GM19324 (cell line): ENCODE data around the gene SEPTIN6.

Experiments
- ATAC-seq: cut with Tn5 transposase; IDR thresholded peaks from one replicate; pipeline ENCODE4 v1.9.1; 2021; ENCODE audit warnings: mild to moderate bottlenecking, moderate library complexity; ENCODE audit not compliant: unreplicated experiment, low FRiP score

SEPTIN6 gene

DNA sequence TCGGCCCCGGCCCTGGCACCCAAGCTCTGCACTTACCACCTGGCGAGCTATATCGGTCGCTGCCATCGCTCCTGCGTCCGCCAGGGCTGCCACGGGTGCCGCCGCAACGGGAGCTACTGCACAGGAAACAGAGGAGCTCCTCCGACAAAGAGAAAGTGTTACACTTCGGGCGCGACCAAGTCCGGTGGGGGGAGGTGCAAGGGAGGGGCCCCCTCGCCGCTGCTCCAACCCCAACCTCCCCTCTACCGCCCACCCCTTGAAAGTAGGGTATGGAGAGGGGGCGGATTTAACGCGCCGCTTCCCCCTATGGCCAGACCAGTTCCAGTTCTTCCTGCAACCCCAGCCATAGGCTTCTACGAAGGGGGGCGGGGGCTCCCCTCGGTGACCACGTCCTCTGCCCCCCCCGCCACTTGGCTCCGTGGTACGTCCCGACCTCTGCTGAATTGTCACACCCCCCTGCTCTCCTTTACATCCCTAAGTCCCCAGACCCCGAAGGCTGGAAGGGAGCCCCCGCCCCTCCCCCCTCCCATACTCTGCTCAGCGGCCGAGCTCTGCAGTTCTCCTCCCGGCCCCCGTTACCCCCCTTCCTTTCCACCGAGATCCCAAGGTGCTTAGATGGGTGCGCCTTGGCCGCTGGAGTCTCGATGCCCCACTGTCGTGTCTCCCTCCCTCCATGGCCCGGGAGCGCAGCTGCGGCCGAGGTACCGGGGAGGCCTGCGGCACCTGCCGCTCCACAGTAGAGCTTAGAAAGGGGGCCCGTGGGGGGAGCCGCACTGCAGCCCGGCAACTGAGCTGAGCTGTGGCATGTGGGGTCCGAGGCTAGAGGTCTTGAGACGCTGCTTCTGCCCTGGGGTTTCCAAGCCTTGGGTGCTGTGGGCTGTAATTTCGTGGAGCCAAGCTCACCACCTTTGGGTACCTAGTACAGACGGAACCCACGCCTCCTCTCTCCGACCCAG lies at the start of gene SEPTIN6:
Gene SEPTIN6 (minus strand): TSS at position 129 of the 956 bp plus-strand sequence. CDS start 63 bp downstream, at position 66.
- ATAC-seq, result peak; percentile 71

DNA sequence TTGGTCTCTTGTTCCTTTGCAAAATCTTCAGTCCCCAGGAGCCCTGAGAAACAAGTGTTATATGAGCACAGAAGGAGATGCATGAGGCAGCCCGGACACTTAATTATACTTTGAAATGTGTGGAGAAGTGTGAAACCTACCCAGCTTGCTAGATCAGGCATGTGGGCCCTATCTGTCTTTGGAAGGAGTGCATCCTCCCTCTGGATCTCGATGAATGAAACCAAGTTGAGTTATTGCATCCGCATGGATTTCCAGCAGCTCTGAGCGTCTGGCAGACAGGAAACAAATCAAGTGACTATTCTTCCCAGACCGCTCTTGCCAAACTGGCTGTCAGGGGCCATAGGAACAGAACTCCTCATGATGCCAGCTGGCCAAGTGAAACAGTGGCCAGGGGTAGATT lies 45.8 kb upstream of the SEPTIN6 start:
- ATAC-seq, result no peak

DNA sequence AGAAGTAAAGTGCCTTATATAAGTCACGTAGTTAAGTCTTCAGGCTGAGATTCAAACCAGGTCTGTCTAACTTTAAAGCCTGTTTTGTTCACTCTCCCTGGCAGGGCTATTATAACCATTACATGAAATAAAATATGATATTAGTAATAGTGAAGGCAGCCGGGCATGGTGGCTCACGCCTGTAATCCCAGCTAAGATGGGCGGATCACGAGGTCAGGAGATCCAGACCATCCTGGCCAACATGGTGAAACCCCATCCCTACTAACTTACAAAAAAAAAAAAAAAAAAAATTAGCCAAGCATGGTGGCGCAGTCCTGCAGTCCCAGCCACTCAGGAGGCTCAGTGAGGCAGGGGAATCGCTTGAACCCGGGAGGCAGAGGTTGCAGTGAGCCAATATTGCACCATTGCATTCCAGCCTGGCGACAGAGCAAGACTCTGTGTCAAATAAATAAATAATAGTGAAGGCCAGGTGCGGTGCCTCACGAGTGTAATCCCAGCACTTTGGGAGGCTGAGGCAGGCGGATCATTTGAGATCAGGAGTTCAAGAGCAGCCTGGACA lies 43.3 kb upstream of the SEPTIN6 start:
- no peak for ATAC-seq

DNA sequence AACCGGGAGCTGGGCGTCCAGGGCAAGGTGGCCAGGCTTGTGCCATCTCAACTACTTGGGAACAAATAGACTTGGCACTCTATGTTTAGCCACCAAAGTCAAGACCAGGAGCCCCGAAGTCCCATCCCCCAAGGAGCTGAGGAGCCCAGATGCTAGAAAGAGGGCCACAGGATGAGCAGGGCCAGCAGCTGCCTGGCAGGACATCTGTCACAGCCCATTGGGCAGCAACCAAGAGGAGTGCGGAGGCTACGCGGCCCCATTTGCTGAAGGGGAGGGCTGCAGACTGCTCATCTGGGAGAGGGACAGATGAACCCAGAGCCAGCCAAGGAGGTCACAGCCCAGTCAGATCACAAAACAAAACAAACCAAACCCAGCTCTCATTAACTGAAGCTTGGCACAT lies 42.5 kb upstream of the SEPTIN6 start:
- ATAC-seq, result no peak

DNA sequence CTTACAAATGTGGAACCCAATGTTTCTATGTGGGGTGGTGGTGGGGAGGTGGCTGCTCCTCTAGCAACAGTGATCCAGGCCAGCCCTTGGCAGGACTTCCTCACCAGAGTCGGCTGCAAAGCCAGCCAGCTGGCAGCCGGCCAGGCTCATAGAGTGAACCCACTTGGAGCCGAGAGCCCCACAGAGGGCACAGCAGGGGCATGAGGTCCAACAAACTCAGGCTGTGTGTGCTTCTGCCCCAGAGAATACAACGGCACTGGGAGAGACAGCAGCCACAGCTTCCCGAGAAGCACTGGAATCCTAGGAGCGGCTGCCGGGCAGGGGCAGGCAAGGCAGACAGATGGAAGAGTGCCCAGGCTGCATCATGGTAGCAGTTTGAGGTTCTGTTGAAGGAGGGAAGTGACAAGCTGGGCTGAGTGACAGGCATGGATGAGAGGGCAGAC lies 42.0 kb upstream of the SEPTIN6 start:
- ATAC-seq, result no peak

DNA sequence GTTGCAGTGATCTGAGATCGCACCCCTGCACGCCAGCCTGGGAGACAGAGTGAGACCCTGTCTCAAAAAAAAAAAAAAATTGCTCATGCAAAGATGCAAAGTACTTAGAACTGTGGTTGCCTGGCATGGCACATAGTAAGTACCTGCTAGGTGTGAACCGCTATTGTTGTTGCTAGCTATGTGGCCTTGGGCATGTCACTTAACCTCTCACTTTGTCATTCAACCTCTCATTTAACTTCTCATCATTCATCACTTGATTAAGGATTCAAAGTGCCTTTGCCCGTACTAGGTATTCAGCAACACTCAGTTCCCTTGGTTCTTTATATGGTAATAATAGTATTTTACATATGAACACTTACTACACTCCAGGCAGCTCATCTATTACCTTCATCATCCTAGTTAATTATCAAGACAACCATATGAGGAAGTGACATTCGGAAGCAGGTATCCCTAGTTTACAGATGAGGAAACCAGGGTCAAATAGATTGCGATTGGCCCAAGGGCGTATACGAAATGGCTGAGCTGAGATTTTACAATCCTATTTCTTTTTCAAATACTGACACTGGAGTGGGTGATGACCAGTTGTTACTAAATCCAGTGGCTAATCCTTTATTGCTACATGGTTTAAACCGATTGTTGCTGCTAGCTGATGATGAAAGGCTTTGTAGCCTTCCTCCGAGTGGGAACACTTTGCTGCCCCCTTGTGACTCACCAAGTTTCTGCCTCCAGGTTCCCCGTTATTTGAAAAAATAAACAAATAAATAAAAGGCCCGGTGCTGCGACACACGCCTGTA lies 36.6 kb upstream of the SEPTIN6 start:
- no peak for ATAC-seq

DNA sequence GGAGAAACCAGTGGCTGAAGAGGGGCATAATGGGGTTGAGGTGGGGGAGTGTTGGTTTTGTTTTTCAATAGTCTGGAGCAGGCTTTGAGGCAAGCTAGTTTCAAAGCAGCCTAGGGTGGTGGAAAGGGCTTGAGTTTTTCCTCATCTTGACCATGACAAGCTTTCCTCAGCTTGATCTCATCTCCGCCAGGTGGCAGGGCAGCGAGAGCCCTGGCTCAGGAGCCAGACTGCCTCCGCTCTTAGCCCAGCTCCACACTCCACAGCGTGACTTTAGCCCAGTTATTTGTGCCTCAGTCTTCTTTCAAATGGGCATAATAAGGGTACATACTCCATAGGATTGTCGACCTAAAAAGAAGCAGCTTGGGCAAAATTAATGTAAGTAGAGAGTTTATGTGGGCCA lies 35.5 kb upstream of the SEPTIN6 start:
- ATAC-seq, result no peak

DNA sequence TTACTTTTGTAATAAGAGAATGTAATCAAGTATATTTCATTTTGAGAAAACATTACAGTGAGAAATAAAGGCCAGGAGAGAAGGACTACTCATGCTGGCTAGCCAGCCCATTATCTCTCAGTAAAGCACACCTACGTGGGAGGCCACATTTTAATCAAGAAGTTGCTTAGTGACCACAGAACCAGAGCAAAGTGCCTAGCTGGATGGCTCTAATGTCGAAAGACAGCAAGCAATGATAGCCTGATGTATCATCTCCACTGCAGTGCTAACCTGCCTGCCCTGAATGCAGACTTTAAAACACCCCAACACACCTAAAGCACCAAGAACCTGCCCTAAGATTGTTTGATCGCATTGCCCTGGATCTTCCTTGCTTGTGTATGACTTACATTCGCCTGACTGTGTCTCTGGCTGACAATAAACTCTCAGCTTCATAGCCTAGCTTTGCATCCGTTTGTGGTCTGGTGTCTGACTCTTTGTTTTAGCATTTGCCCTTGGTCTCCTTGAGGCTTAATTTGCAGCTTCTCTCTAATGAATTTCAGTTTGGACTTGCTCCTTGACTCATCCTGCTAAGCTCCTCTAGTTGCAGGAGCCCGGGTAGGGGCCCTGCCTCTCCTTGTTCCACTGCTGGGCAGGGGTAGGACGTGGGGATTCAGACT lies 34.1 kb upstream of the SEPTIN6 start:
- no peak for ATAC-seq

DNA sequence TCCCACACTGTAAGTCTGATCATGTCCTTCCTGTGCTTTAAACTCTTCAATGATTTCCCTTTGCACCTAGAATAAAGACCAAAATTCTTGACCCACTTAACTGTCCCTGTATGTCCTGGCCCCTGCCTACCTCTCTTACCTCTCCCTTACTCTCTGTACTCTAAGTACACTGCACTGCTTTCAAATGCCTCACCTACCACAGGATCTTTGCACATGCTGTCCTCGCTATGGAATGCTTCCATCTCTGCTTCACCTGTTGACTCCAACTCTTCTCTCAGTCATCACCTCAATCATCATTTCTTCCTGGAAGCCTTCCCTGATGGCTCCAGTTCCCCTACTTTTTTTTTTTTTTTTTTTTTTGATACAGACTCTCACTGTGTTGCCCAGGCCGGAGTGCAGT lies 29.0 kb upstream of the SEPTIN6 start:
- no peak for ATAC-seq

DNA sequence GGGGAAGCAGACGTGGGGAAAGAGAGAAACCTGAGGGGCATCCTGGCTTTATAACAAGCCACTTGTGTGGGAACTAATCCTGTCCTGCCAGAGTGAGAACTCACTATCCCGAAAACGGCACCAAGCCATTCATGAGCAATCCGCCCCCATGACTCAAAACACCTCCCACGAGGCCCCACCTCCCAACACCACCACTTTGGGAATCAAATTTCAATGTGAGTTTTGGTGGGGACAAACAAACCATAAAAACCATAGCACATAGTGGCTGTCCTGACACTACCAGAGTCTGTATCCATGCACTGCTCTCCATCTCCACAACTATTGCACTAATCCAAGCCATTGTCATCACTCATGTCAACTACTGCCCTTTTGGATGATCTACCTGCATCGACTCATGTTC lies 28.5 kb upstream of the SEPTIN6 start:
- no peak for ATAC-seq

DNA sequence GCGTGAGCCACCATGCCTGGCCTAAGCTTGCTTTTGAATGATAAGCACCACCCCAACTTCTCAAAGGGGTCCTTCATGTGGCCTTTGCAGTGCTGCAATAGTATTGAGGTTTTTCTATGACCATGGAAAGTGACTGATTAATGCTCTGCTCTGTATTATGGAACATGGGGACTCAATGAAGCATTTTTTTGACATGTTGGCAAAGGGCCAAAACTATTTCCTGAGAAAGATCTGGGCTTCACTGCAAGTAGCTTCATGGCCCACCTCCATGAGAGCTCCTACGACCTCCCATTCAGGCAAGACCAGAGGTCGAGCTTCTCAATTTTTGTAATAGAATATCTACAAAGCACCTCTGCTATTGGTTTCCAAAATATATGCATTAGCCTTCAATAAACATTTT lies 16.7 kb upstream of the SEPTIN6 start:
- no peak for ATAC-seq

DNA sequence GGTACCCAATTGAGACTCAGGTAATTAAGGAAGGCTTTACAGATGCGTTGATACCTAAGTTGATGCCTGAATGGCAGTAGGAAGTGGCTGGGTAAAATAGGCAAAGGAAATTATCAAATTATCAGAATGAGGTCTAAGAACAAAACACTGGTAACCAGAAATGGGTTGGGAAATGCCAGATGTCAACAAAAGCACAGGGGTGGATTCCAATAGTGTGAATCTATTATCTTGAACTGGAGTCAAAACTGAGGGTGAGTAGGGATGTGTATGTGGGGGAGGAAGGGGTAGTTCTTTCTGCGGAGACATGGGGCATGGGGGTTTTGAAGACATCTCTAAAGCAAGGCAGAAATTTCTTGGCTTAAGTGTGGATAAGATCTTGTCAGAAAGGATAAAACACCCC lies 16.0 kb upstream of the SEPTIN6 start:
- ATAC-seq, result no peak

DNA sequence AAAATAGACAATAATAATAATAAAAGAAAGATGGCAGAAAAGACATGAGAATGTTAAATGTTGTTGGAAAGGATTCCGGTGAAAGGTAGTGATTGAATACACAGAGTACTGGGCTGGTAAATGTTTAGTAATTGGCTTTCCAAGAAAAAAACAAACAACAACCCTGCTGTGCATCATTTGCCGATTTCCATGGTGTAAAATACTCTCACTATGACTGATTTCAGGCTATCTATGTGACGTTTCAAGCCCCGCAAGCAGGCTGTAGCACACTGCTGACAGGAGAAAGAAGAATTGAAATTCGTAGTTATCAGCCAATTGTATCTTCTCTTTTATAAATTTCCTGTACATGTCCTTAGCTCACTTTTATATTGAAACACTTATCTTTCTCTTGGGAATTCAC lies 13.6 kb upstream of the SEPTIN6 start:
- no peak for ATAC-seq

DNA sequence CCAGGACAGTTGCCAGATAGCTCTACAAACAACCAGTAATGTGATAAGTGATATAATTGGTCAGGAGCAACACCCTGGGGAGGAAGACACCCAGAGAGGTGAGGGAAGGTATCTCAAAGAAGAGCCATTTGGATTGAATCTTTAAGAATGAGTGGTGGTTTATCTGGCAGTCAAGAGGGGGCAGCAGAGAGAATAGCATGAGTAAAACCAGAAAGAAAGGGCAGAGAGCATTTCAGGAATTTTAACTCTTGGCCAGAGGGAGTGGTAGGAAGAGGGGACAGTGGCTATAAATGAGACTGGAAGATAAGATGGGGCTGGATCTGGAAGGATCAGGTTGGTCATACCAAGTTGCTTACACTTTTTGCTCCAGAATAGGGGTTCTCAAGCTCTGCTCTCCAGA lies 5.9 kb upstream of the SEPTIN6 start:
- ATAC-seq, result no peak

DNA sequence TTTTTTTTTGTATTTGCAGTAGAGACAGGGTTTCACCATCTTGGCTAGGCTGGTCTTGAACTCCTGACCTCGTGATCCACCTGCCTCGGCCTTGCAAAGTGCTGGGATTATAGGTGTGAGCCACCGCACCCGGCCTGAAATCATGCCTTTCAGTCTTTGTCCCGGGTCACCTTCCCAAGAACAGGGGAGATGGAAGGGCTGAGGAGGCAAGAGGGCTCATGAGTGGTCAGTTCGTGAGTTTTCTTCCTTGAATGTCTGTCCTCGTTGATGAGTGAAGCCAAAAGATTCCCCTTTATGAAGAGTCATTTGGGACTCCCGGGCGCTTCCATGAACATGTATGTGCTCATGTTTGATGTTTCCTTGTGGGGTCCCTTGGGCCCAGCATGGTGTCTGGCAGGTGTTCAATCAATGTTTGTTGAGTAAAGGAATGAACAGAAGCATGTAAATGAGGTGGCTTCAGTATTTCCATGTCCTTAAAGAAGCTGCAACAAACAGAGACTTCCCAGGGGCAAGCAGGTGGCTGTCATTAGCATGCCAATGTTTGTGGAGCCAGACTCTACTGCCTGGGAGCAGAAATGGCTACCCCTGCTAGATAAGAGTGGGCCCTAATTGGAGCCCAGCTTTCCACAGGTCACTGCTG lies 3.4 kb upstream of the SEPTIN6 start:
- no peak for ATAC-seq

DNA sequence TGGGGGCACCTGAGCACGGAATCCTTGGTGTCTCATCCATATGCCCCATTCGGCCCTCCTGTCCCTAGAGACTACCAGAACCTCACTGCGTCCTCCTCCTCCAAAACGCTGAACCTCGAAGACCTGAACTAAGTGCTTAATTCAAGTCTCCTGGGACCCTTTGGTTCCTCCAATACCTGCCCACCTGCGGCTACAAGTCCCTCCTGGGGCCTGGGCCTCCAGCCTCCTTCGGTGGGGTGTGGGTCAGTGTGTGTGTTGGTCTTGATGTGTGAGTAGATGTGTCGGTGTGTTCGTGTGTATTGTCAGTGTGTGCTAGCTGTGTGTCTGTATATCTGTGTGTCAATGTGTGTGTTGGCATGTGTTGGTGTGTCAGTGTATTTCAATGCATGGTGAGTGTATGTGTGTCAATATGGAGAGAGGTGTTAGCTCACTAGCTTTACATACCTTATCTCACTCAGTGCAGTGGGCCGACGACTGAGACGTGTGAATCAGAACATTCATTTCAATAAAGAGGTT lies 2.6 kb upstream of the SEPTIN6 start:
- ATAC-seq, result no peak

DNA sequence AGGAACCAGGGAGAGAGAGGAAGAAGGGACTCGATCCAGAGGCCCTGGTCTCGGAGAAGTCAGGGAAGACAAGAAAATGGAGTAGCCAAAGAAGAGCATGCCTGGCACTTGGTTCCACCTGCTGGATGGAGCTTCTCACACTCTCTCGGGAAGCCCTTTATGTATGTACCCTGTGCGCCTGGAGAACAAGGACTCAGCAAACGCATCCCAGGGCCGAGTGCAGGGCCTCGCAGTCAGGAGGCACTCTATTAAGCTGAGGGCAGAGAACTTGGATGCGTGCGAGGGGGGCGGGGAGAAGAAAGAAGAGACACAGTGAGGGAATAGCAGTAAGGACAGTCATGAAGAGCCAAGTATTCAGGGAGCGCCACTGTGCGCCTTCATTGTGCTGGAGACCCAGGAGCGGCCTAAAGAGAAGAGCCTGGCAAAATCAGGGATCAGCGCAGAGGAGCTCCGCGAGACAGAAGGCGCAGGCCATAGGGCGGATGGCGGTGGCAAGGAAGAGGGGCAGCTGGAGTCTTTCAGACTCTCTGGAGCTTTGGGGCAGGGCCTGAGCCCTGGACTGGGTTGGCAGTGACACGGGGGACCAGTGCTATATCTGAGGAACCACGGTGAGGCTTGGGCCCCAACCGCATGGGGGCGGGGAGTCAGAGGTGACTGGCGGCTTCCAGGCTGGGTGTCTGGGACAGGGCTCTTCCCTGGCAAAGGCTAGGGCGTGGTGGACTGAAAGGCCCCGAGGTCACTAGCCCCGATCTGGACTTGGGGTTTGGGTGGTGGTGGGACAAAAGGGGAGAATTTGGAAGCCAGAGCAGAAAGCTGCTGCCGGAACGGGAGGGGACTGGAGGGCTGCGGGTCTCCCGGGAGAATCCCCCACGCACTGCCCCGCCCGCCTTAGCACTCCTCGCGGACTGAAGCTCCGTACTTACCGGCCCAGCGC lies 1.9 kb upstream of the SEPTIN6 start:
- no peak for ATAC-seq

DNA sequence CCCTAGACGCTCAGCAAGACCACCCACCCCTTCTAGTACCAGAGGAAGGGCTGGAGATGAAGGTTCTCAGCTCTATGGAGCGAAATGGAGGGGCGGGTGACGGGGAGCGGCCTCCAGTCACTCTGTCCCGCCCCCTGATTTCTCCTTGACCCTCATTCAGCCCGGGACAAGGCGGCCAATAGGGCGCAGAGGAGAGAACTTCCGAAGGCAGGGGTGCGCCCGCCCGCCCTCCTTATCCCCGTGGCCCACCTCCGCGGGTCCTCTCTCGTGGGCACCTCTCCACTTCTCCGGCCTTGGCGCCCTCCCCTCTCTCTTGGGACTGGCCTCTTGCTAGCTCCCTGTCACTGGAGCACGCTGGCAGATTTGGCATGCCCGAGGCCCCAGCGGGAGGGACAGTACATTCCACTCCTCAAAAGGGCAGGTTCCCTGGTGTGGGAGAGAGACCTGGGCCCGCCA lies 1.1 kb upstream of the SEPTIN6 start:
- ATAC-seq, result no peak
